B cell (primary cell): ENCODE measurements around the gene CERK. TPM values are rescaled to one million over a fixed set of nuclear protein-coding genes. Genes with fewer than 3 reads are reported as not detected.
A peak's percentile ranks its signal among the peaks of the same experiment; 100 is the strongest.

Experiments used
- ATAC-seq: fragments of 200-7000 bp; cut with Tn5 transposase; one replicate; pipeline ENCODE4 v1.10.0; 2021; ENCODE audit warnings: low read depth, mild to moderate bottlenecking, moderate number of reproducible peaks, moderate library complexity
- CTCF ChIA-PET: fragments of 350-600 bp; sonication (Branson Sonifier 250); formaldehyde crosslinking; loops from one replicate; lab custom pipeline; 2021; ENCODE audit warnings: antibody characterized with exemption, inconsistent platforms; lab: Charles Lee
- POLR2A ChIA-PET: fragments of 350-600 bp; sonication (Branson Sonifier 250); formaldehyde crosslinking; loops from one replicate; lab custom pipeline; 2021; ENCODE audit warnings: antibody characterized with exemption; lab: Charles Lee
- DNase-seq: peaks from one replicate; pipeline ENCODE4 v3.0.0; 2013
- H2AFZ ChIP-seq: 2 replicates; pipeline ENCODE4 v1.6.1; 2012; ENCODE audit warnings: mild to moderate bottlenecking, low read depth, low read length; ENCODE audit not compliant: insufficient read depth, poor library complexity, severe bottlenecking
- H3K27ac ChIP-seq, 2 donors: 1 replicate in 1 of 2; 2 replicates in 1 of 2; pipeline ENCODE4 v1.5.1; 2012 to 2013; ENCODE audit warnings: low read length in 2 of 2, mild to moderate bottlenecking in 2 of 2, moderate library complexity in 1 of 2
- H3K27me3 ChIP-seq, 4 experiments: fragments of 200-600 bp in 1 of 4; sonication (generic) in 1 of 4; replicated peaks in 1 of 4; 1 replicate in 2 of 4; 2 replicates in 2 of 4; pipeline versions ENCODE4 v1.6.1 to v1.7.0; 2013 to 2016; ENCODE audit warnings: low read length in 3 of 4, mild to moderate bottlenecking in 2 of 4, mixed read lengths in 1 of 4, moderate library complexity in 1 of 4; ENCODE audit not compliant: insufficient read depth in 4 of 4, control insufficient read depth in 3 of 4; ENCODE audit errors: control extremely low read depth in 1 of 4
- H3K36me3 ChIP-seq, 2 experiments: replicated peaks in 1 of 2; 1 replicate in 1 of 2; 2 replicates in 1 of 2; pipeline versions ENCODE4 v1.6.1 to v1.7.1; 2013; ENCODE audit warnings: low read length in 1 of 2; ENCODE audit not compliant: insufficient read depth in 2 of 2, control insufficient read depth in 1 of 2; ENCODE audit errors: control extremely low read depth in 1 of 2, extremely low read depth in 1 of 2
- H3K4me1 ChIP-seq, 2 donors: fragments of 200-600 bp in 1 of 2; sonication (generic) in 1 of 2; 1 replicate in 1 of 2; 2 replicates in 1 of 2; pipeline versions ENCODE4 v1.5.1 to v1.6.1; 2013 to 2017; ENCODE audit warnings: low read length in 2 of 2; ENCODE audit not compliant: control insufficient read depth in 2 of 2, insufficient read depth in 2 of 2
- H3K4me2 ChIP-seq: replicated peaks from 2 replicates; pipeline ENCODE3; 2012; ENCODE audit warnings: mild to moderate bottlenecking, low read depth, low read length; ENCODE audit not compliant: poor library complexity, severe bottlenecking
- H3K4me3 ChIP-seq, 5 experiments: fragments of 200-600 bp in 1 of 5; sonication (generic) in 1 of 5; 1 replicate in 3 of 5; 2 replicates in 2 of 5; pipeline versions ENCODE4 v1.5.1 to v1.7.0; 2011 to 2016; ENCODE audit warnings: low read length in 4 of 5, mild to moderate bottlenecking in 4 of 5, low read depth in 2 of 5, control low read depth in 1 of 5, moderate library complexity in 1 of 5; ENCODE audit not compliant: insufficient read depth in 1 of 5; ENCODE audit errors: control extremely low read depth in 1 of 5, extremely low read depth in 1 of 5
- H3K79me2 ChIP-seq: fragments of 200-600 bp; sonication (generic); one replicate; pipeline ENCODE4 v1.6.0; 2016; ENCODE audit warnings: low read length; ENCODE audit not compliant: control insufficient read depth, insufficient read depth
- H3K9ac ChIP-seq: fragments of 200-600 bp; sonication (generic); 2 replicates; pipeline ENCODE4 v1.6.1; 2017; ENCODE audit warnings: mild to moderate bottlenecking, low read length, moderate library complexity
- H3K9me3 ChIP-seq, 3 donors: one replicate each; pipeline versions ENCODE4 v1.6.1 to v1.7.1; 2013; ENCODE audit warnings: low read length in 2 of 3; ENCODE audit not compliant: control insufficient read depth in 2 of 3, insufficient read depth in 1 of 3; ENCODE audit errors: control extremely low read depth in 1 of 3
- H4K20me1 ChIP-seq: 2 replicates; pipeline ENCODE4 v1.6.0; 2012; ENCODE audit warnings: mild to moderate bottlenecking, low read length; ENCODE audit not compliant: insufficient read depth, control insufficient read depth, poor library complexity, severe bottlenecking
- H3K27ac Mint-ChIP-seq: one replicate; pipeline ENCODE4 v1.8.0; 2021; ENCODE audit warnings: mixed read lengths
- H3K27me3 Mint-ChIP-seq: one replicate; pipeline ENCODE4 v1.8.0; 2021; ENCODE audit warnings: mixed read lengths
- H3K4me1 Mint-ChIP-seq: one replicate; pipeline ENCODE4 v1.8.0; 2021; ENCODE audit warnings: mixed read lengths
- H3K4me3 Mint-ChIP-seq: one replicate; pipeline ENCODE4 v1.8.0; 2021; ENCODE audit warnings: mixed read lengths
- H3K9me3 Mint-ChIP-seq: one replicate; pipeline ENCODE4 v1.8.0; 2022; ENCODE audit warnings: mixed read lengths; ENCODE audit not compliant: insufficient read depth
- EZH2 ChIP-seq: IDR thresholded peaks from 2 replicates; pipeline ENCODE4 v1.6.1; 2012; ENCODE audit warnings: borderline replicate concordance, low read depth, mild to moderate bottlenecking, moderate library complexity, low read length; ENCODE audit not compliant: insufficient read depth, poor library complexity, severe bottlenecking
- WGBS: methylation state at CpG from one replicate; pipeline ENCODE4 v1.1.5; 2013; ENCODE audit warnings: missing lambda C conversion rate; ENCODE audit not compliant: insufficient coverage; 5-methylcytosine and 5-hydroxymethylcytosine counted together
- intact Hi-C: fragments of 100-400 bp; cut with micrococcal nuclease; formaldehyde crosslinking; loops from one replicate; pipeline ENCODE4 v1.10.0; 2022
- polyA plus RNA-seq: library from polyadenylated mRNA; depleted of rRNA; stranded (reverse); fragments of >200 nt; gene quantifications from 2 replicates; pipeline ENCODE4 v1.2.3, GENCODE V29; 2012
- total RNA-seq, 2 donors: library from RNA; stranded (reverse); fragments of 120-200 nt in 1 of 2; gene quantifications; 1 replicate in 1 of 2; 2 replicates in 1 of 2; pipeline versions ENCODE4 v1.2.3 to v1.2.4, GENCODE V29; 2013 to 2022
- TF ChIP-seq, protein P1 (sequence below): fragments of 200-600 bp; IDR thresholded peaks from one replicate; pipeline ENCODE4 v1.8.0; 2022; ENCODE audit warnings: antibody characterized with exemption, mild to moderate bottlenecking

The CERK gene
- total and polyA plus RNA-seq, 2 donors (not counting 1 experiment from before 2014, with no cell fraction given), result 23.2 to 48.3 TPM

DNA sequence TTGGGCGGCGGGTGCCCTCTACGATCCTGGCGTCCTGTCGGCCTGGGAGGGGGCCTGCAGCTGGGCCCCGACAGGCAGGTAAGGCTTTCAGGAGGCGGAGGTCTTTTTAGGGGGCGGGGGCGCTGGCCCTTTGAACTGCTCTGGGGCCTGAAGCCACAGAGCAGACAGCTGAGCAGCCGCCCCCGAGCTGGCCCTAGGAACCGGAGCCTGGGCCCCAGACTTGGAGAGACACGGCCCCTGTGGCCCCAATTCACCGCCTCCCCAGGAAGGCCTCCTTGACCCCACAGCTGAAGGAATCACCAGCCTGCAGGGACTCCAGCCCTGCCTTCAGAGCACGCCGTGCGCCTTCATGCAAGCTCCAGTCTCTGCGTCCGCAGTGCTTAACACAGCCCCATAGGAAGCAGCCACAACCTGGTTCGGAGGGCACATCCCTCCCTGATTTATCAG lies 618 bp upstream of the CERK start:
- CTCF ChIA-PET, result interaction anchor here (0.6 to 6.3 kb wide), 13 partner anchors 11 to 175 kb away, joined by 3 to 87 read pairs (median 4); partner anchors contain the start of gene TBC1D22A
- Mint-ChIP-seq H3K27me3 (no peaks in the 10 kb centered on the region), H3K27ac (peak overlapping the region; percentile 70), H3K9me3 (no peaks in the 10 kb centered on the region), H3K4me1 (peaks cover 40% of the 10 kb centered on the region), H3K4me3 (peak overlapping the region; percentile 89)
- intact Hi-C loops, result loop anchor here (1.0 to 5.0 kb wide), 2 partner anchors 65 to 161 kb away; no protein-coding TSS in a partner anchor
- Histone ChIP-seq H2AFZ (peak overlapping the region; percentile 72), H3K4me2 (peak overlapping the region; percentile 95), H3K4me1 (peaks cover 48 to 49% of the 10 kb centered on the region in 2 donors), H3K9ac (peak overlapping the region; percentile 74), H3K79me2 (peaks cover 29% of the 10 kb centered on the region), H3K36me3 (no peaks in the 10 kb centered on the region), H3K4me3 (peak overlapping the region in 4 of 5 experiments; percentile 21 to 82 (median 71)), H3K27ac (peak overlapping the region in 1 of 2 donors; percentile 24), H3K27me3 (peaks cover 0 to 3% (median 0%) of the 10 kb centered on the region in 4 experiments), H4K20me1 (peaks cover 51% of the 10 kb centered on the region), H3K9me3 (peaks cover 0 to 13% (median 0%) of the 10 kb centered on the region in 3 donors)
- POLR2A ChIA-PET, result interaction anchor here (0.6 to 1.6 kb wide), 3 partner anchors 24 to 64 kb away, joined by 3 to 6 read pairs (median 4); partner anchors contain the start of gene TBC1D22A
- 23% methylated on average over 20 of the region's 20 CpGs for WGBS
- TF ChIP-seq, protein P1, sequence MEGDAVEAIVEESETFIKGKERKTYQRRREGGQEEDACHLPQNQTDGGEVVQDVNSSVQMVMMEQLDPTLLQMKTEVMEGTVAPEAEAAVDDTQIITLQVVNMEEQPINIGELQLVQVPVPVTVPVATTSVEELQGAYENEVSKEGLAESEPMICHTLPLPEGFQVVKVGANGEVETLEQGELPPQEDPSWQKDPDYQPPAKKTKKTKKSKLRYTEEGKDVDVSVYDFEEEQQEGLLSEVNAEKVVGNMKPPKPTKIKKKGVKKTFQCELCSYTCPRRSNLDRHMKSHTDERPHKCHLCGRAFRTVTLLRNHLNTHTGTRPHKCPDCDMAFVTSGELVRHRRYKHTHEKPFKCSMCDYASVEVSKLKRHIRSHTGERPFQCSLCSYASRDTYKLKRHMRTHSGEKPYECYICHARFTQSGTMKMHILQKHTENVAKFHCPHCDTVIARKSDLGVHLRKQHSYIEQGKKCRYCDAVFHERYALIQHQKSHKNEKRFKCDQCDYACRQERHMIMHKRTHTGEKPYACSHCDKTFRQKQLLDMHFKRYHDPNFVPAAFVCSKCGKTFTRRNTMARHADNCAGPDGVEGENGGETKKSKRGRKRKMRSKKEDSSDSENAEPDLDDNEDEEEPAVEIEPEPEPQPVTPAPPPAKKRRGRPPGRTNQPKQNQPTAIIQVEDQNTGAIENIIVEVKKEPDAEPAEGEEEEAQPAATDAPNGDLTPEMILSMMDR, result no peak
- no peak for TF ChIP-seq EZH2
- no peak for ATAC-seq
- DNase-seq, result no peak
